Neuronal stem cell (in vitro differentiated cells): ENCODE data around the gene C2CD4D.
"Not testable (repeated sequence)": the region's sequence is repeated elsewhere in the genome, so short reads cannot be mapped to it uniquely, and the experiment has no call there.

ENCODE experiments used
- DNase-seq: peaks from one replicate; pipeline ENCODE4 v3.0.0-alpha.2; 2013; ENCODE audit warnings: low spot score
- H2AFZ ChIP-seq: one replicate; pipeline ENCODE4 v1.6.1; 2013; ENCODE audit warnings: mild to moderate bottlenecking, low read length, inconsistent platforms
- H2AK5ac ChIP-seq: 2 replicates; pipeline ENCODE4 v1.6.1; 2013; ENCODE audit warnings: low read depth, mild to moderate bottlenecking, inconsistent platforms, low read length, moderate library complexity, mixed read lengths
- H2BK120ac ChIP-seq: 2 replicates; pipeline ENCODE4 v1.6.1; 2013; ENCODE audit warnings: low read depth, mild to moderate bottlenecking, inconsistent platforms, low read length, moderate library complexity, mixed read lengths
- H2BK12ac ChIP-seq: one replicate; pipeline ENCODE4 v1.6.1; 2013; ENCODE audit warnings: low read length, inconsistent platforms
- H2BK15ac ChIP-seq: 2 replicates; pipeline ENCODE4 v1.6.1; 2013; ENCODE audit warnings: mild to moderate bottlenecking, low read length, inconsistent platforms, mixed read lengths
- H2BK5ac ChIP-seq: one replicate; pipeline ENCODE4 v1.6.1; 2013; ENCODE audit warnings: inconsistent platforms, mild to moderate bottlenecking, low read length, moderate library complexity
- H3K14ac ChIP-seq: one replicate; pipeline ENCODE4 v1.6.1; 2013; ENCODE audit warnings: low read length, inconsistent platforms
- H3K18ac ChIP-seq: 2 replicates; pipeline ENCODE4 v1.6.1; 2013; ENCODE audit warnings: low read length, inconsistent platforms
- H3K23ac ChIP-seq: 2 replicates; pipeline ENCODE4 v1.6.1; 2013; ENCODE audit warnings: low read depth, mild to moderate bottlenecking, mixed read lengths, low read length, inconsistent platforms; ENCODE audit not compliant: poor library complexity
- H3K27ac ChIP-seq: replicated peaks from 3 replicates; pipeline ENCODE4 v1.5.1; 2013; ENCODE audit warnings: low read length, inconsistent platforms
- H3K27me3 ChIP-seq, 3 experiments: 2 replicates each; pipeline ENCODE4 v1.6.1; 2013; ENCODE audit warnings: low read length in 3 of 3, mild to moderate bottlenecking in 2 of 3, inconsistent platforms in 1 of 3, low read depth in 1 of 3, mixed read lengths in 1 of 3, moderate library complexity in 1 of 3; ENCODE audit not compliant: control insufficient read depth in 3 of 3, insufficient read depth in 3 of 3
- H3K36me3 ChIP-seq, 2 donors: replicated peaks in 1 of 2; 2 replicates each; pipeline ENCODE4 v1.6.1; 2013; ENCODE audit warnings: low read length in 2 of 2; ENCODE audit not compliant: control insufficient read depth in 2 of 2, insufficient read depth in 2 of 2
- H3K4ac ChIP-seq: 2 replicates; pipeline ENCODE4 v1.6.1; 2013; ENCODE audit warnings: inconsistent platforms, mild to moderate bottlenecking, low read length, moderate library complexity
- H3K4me1 ChIP-seq, 2 donors: 1 replicate in 1 of 2; 2 replicates in 1 of 2; pipeline ENCODE4 v1.6.1; 2013; ENCODE audit warnings: low read length in 2 of 2, low read depth in 1 of 2; ENCODE audit not compliant: control insufficient read depth in 2 of 2, insufficient read depth in 1 of 2
- H3K4me2 ChIP-seq: one replicate; pipeline ENCODE4 v1.6.1; 2013; ENCODE audit warnings: mild to moderate bottlenecking, low read length, inconsistent platforms; ENCODE audit not compliant: insufficient read depth, poor library complexity, severe bottlenecking
- H3K4me3 ChIP-seq, 2 donors: 2 replicates each; pipeline ENCODE4 v1.5.1; 2013; ENCODE audit warnings: low read length in 2 of 2, mild to moderate bottlenecking in 2 of 2, inconsistent platforms in 1 of 2, moderate library complexity in 1 of 2
- H3K79me1 ChIP-seq: one replicate; pipeline ENCODE4 v1.6.1; 2013; ENCODE audit warnings: low read depth, mild to moderate bottlenecking, inconsistent platforms, low read length, moderate library complexity
- H3K9ac ChIP-seq: one replicate; pipeline ENCODE4 v1.6.1; 2013; ENCODE audit warnings: mild to moderate bottlenecking, low read depth, low read length, inconsistent platforms; ENCODE audit not compliant: poor library complexity
- H3K9me3 ChIP-seq, 2 donors: replicated peaks in 1 of 2; 2 replicates each; pipeline versions ENCODE3 to v1.6.1; 2013; ENCODE audit warnings: low read length in 2 of 2, mild to moderate bottlenecking in 2 of 2, inconsistent platforms in 1 of 2, low read depth in 1 of 2, mixed read lengths in 1 of 2, moderate library complexity in 1 of 2; ENCODE audit not compliant: control insufficient read depth in 2 of 2, insufficient read depth in 1 of 2
- H4K8ac ChIP-seq: one replicate; pipeline ENCODE4 v1.6.1; 2013; ENCODE audit warnings: low read depth, mild to moderate bottlenecking, inconsistent platforms, low read length, moderate library complexity
- H4K91ac ChIP-seq: one replicate; pipeline ENCODE4 v1.6.1; 2013; ENCODE audit warnings: low read length, low read depth, mild to moderate bottlenecking, inconsistent platforms; ENCODE audit not compliant: poor library complexity
- WGBS, 2 donors: extraction: QIAGEN DNeasy Blood & Tissue Kit; methylation state at CpG; one replicate each; pipeline ENCODE4 v1.1.7; 2013; ENCODE audit warnings: missing lambda C conversion rate in 2 of 2, mixed read lengths in 1 of 2; ENCODE audit not compliant: insufficient read length in 2 of 2, insufficient replicate concordance in 1 of 2; ENCODE audit errors: extremely low coverage in 2 of 2; 5-methylcytosine and 5-hydroxymethylcytosine counted together

The C2CD4D gene

GRCh38 chr1:151884879-151885278 lies 45.3 kb upstream of the C2CD4D start:
- not testable (repeated sequence) for H2BK5ac ChIP-seq, H3K4ac ChIP-seq, H3K4me2 ChIP-seq, H3K79me1 ChIP-seq, H3K18ac ChIP-seq, H3K14ac ChIP-seq, H3K27me3 ChIP-seq, H3K9ac ChIP-seq, H2BK12ac ChIP-seq, H4K8ac ChIP-seq, H3K4me3 ChIP-seq, H3K9me3 ChIP-seq, H3K4me1 ChIP-seq, H3K23ac ChIP-seq, H4K91ac ChIP-seq, H2BK120ac ChIP-seq, H2BK15ac ChIP-seq, DNase-seq, H2AK5ac ChIP-seq, H3K27ac ChIP-seq, H2AFZ ChIP-seq
- peaks cover 0 to 39% of the 10 kb centered on the region in 2 donors for H3K36me3 ChIP-seq
- WGBS, 2 donors, result no CpG with 5 or more reads among the region's 5 CpGs

- not testable (repeated sequence) for H2BK12ac ChIP-seq, DNase-seq, H3K18ac ChIP-seq, H3K4me3 ChIP-seq, H2BK5ac ChIP-seq, H2AK5ac ChIP-seq, H3K9me3 ChIP-seq, H3K4me1 ChIP-seq, H2AFZ ChIP-seq, H3K9ac ChIP-seq, H2BK15ac ChIP-seq, H3K79me1 ChIP-seq, H3K4ac ChIP-seq, H4K8ac ChIP-seq, H3K27me3 ChIP-seq, H3K27ac ChIP-seq, H4K91ac ChIP-seq, H3K23ac ChIP-seq, H3K14ac ChIP-seq, H2BK120ac ChIP-seq, H3K4me2 ChIP-seq
- peaks cover 0 to 37% of the 10 kb centered on the region in 2 donors for H3K36me3 ChIP-seq
- WGBS, 2 donors, result no CpG with 5 or more reads among the region's 3 CpGs
Measured at GRCh38 chr1:151884445-151884844, 44.8 kb upstream of the C2CD4D start.

GRCh38 chr1:151883898-151884297 lies 44.3 kb upstream of the C2CD4D start:
- WGBS, 2 donors, result no CpG with 5 or more reads among the region's 4 CpGs
- not testable (repeated sequence) for H3K27ac ChIP-seq, H2BK15ac ChIP-seq, H2BK12ac ChIP-seq, H3K14ac ChIP-seq, H3K23ac ChIP-seq, H2AFZ ChIP-seq, H3K18ac ChIP-seq, H3K4ac ChIP-seq, H3K9ac ChIP-seq, H2BK120ac ChIP-seq, H3K27me3 ChIP-seq, H4K91ac ChIP-seq, H3K79me1 ChIP-seq, H3K4me1 ChIP-seq, H4K8ac ChIP-seq, H3K4me3 ChIP-seq, H3K9me3 ChIP-seq, H2AK5ac ChIP-seq, H3K4me2 ChIP-seq, DNase-seq, H2BK5ac ChIP-seq
- peaks cover 0 to 34% of the 10 kb centered on the region in 2 donors for H3K36me3 ChIP-seq

GRCh38 chr1:151882918-151883317 lies 43.3 kb upstream of the C2CD4D start:
- not testable (repeated sequence) for H2BK120ac ChIP-seq, H2BK15ac ChIP-seq, H2BK12ac ChIP-seq, H3K14ac ChIP-seq, H3K4ac ChIP-seq, H4K91ac ChIP-seq, H3K9ac ChIP-seq, H3K4me2 ChIP-seq, H3K27me3 ChIP-seq, H3K4me1 ChIP-seq, H3K27ac ChIP-seq, H3K18ac ChIP-seq, DNase-seq, H3K4me3 ChIP-seq, H2BK5ac ChIP-seq, H3K9me3 ChIP-seq, H3K23ac ChIP-seq, H3K79me1 ChIP-seq, H2AK5ac ChIP-seq, H2AFZ ChIP-seq, H4K8ac ChIP-seq
- no CpG with 5 or more reads among the region's 5 CpGs for WGBS, 2 donors
- H3K36me3 ChIP-seq, result peaks cover 0 to 26% of the 10 kb centered on the region in 2 donors
